Measurements from ENCODE around the gene PLK2. TPM values are rescaled to one million over a fixed set of nuclear protein-coding genes. Genes with fewer than 3 reads are reported as not detected.

The PLK2 gene
- total RNA-seq, 1 donor from 2014 or later, result 10.9 TPM

- no peak for TF ChIP-seq CTCF (IDR thresholded peaks at IDR 0.05)
- H3K27ac Mint-ChIP-seq, result no peak overlapping the region
- H3K36me3 Mint-ChIP-seq (ENCODE audit: low read depth), result no peaks in the 10 kb centered on the region
- H3K9me3 Mint-ChIP-seq, result peaks cover 4% of the 10 kb centered on the region
- CTCF ChIA-PET, result no interaction called here
- POLR2A ChIA-PET, result no interaction called here
- H3K27me3 Mint-ChIP-seq, result peaks cover 4% of the 10 kb centered on the region
- no peak overlapping the region for H3K4me3 Mint-ChIP-seq
- no peak for DNase-seq
- ATAC-seq (ENCODE audit: low read depth), result no peak
- no peaks in the 10 kb centered on the region for H3K4me1 Mint-ChIP-seq
- intact Hi-C loops (cut with micrococcal nuclease), result no loop called here
Observed at GRCh38 chr5:58439094-58439644, 20.7 kb downstream of the PLK2 start.

DNA sequence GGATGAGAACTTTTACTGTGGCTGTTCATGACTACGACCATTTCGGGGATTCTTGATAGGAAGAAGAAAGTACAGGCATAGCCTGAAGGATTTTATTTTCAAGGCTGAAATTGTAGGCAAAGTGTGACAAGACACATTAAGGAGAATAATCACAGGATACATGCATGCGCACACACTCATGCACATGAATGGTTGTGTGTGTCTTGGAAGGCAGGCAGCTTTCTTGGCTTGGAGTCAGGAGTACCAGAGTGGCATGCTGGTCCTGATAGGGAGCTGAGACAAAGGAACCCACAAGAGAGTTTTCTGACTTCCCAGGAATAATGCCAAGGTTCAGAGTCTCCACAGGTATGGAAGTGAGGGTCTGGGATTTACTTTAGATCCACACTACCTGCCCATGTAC lies 22.2 kb downstream of the PLK2 start:
- Mint-ChIP-seq H3K36me3 (ENCODE audit: low read depth) (no peaks in the 10 kb centered on the region), H3K27me3 (peaks cover 2% of the 10 kb centered on the region), H3K4me3 (no peak overlapping the region), H3K9me3 (no peaks in the 10 kb centered on the region), H3K27ac (no peak overlapping the region), H3K4me1 (no peaks in the 10 kb centered on the region)
- no peak for TF ChIP-seq CTCF (IDR thresholded peaks at IDR 0.05)
- intact Hi-C loops (cut with micrococcal nuclease), result no loop called here
- ChIA-PET CTCF (no interaction called here), POLR2A (no interaction called here)
- DNase-seq, result no peak
- ATAC-seq (ENCODE audit: low read depth), result no peak

- CTCF ChIA-PET, result no interaction called here
- TF ChIP-seq CTCF (IDR thresholded peaks at IDR 0.05), result no peak
- H3K27ac Mint-ChIP-seq, result no peak overlapping the region
- DNase-seq (no peak), ATAC-seq (ENCODE audit: low read depth) (no peak)
- H3K36me3 Mint-ChIP-seq (ENCODE audit: low read depth), result no peaks in the 10 kb centered on the region
- POLR2A ChIA-PET, result no interaction called here
- H3K9me3 Mint-ChIP-seq, result no peaks in the 10 kb centered on the region
- no peaks in the 10 kb centered on the region for H3K27me3 Mint-ChIP-seq
- no peak overlapping the region for H3K4me3 Mint-ChIP-seq
- no peaks in the 10 kb centered on the region for H3K4me1 Mint-ChIP-seq
- intact Hi-C loops (cut with micrococcal nuclease), result no loop called here
Observed at GRCh38 chr5:58431832-58432231, 28.1 kb downstream of the PLK2 start.

GRCh38 chr5:58412932-58413331 lies 47.0 kb downstream of the PLK2 start:
- DNase-seq, result no peak
- Mint-ChIP-seq H3K4me1 (no peaks in the 10 kb centered on the region), H3K27me3 (peaks cover 23% of the 10 kb centered on the region), H3K36me3 (ENCODE audit: low read depth) (no peaks in the 10 kb centered on the region), H3K4me3 (no peak overlapping the region), H3K9me3 (no peaks in the 10 kb centered on the region), H3K27ac (no peak overlapping the region)
- intact Hi-C loops (cut with micrococcal nuclease), result no loop called here
- no peak for TF ChIP-seq CTCF (IDR thresholded peaks at IDR 0.05)
- ATAC-seq (ENCODE audit: low read depth), result no peak
- POLR2A ChIA-PET, result no interaction called here
- CTCF ChIA-PET, result no interaction called here

DNA sequence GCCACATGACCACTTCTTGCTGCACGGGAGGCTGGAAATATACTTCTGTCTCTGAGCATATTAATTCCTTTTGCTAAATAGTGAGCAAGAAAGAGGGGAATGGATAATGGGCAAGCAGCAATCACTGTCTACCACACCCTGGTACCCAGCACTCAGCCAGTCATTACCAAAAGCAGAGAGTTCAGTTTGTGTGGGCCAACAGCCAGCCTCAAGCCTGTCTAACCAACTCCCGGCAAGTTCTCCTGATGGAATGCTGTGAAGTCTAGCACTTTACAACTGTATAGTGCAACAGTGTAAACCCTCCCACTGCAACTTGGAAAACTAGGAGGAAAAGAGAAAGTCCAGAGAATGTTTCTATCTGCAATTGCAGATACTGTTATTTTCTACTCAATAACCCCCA lies 47.8 kb downstream of the PLK2 start:
- H3K4me1 Mint-ChIP-seq, result no peaks in the 10 kb centered on the region
- ATAC-seq (ENCODE audit: low read depth), result no peak
- peaks cover 23% of the 10 kb centered on the region for H3K27me3 Mint-ChIP-seq
- ChIA-PET CTCF (no interaction called here), POLR2A (no interaction called here)
- no peak for TF ChIP-seq CTCF (IDR thresholded peaks at IDR 0.05)
- no peak overlapping the region for H3K4me3 Mint-ChIP-seq
- no peaks in the 10 kb centered on the region for H3K9me3 Mint-ChIP-seq
- no peak overlapping the region for H3K27ac Mint-ChIP-seq
- DNase-seq, result no peak
- H3K36me3 Mint-ChIP-seq (ENCODE audit: low read depth), result no peaks in the 10 kb centered on the region
- intact Hi-C loops (cut with micrococcal nuclease), result no loop called here
